Vagina (tissue), 2 donors: ENCODE results near the gene TPD52L2.

Experiments used
- CTCF ChIP-seq, 3 experiments: fragments of 450-650 bp in 2 of 3; fragments of 200-600 bp in 1 of 3; sonication (generic) in 1 of 3; IDR thresholded peaks; one replicate each; pipeline ENCODE4 v1.5.1; 2017 to 2019; ENCODE audit warnings: antibody characterized with exemption in 3 of 3, mild to moderate bottlenecking in 2 of 3, moderate library complexity in 2 of 3
- POLR2A ChIP-seq, 2 donors: fragments of 450-650 bp; IDR thresholded peaks; one replicate each; pipeline ENCODE4 v1.6.1; 2017; ENCODE audit warnings: antibody characterized with exemption in 2 of 2, mild to moderate bottlenecking in 2 of 2, moderate library complexity in 2 of 2
- POLR2AphosphoS5 ChIP-seq, 2 donors: sonication (generic); formaldehyde crosslinking; IDR thresholded peaks; one replicate each; pipeline ENCODE4 v1.9.0; 2017; ENCODE audit warnings: antibody characterized with exemption in 2 of 2, mild to moderate bottlenecking in 2 of 2, low read depth in 1 of 2; ENCODE audit not compliant: insufficient read depth in 1 of 2

GRCh38 chr20:63886921-63887320, 21.9 kb downstream of the TPD52L2 start:
- no peak for TF ChIP-seq CTCF (IDR thresholded peaks at IDR 0.05)
- TF ChIP-seq POLR2AphosphoS5 (IDR thresholded peaks at IDR 0.05; ENCODE audit: insufficient read depth in 1 of 2, low read depth in 1 of 2), result no peak
- no peak for TF ChIP-seq POLR2A (IDR thresholded peaks at IDR 0.05)
